GM21447 (cell line): ENCODE results near the gene DLGAP1.
"Not testable (repeated sequence)": the region's sequence is repeated elsewhere in the genome, so short reads cannot be mapped to it uniquely, and the experiment has no call there.

ENCODE experiments used
- ATAC-seq: cut with Tn5 transposase; IDR thresholded peaks from one replicate; pipeline ENCODE4 v1.9.1; 2021; ENCODE audit not compliant: unreplicated experiment

DLGAP1 gene

GRCh38 chr18:4292696-4293095 lies 162.4 kb downstream of the DLGAP1 start:
- no peak for ATAC-seq

GRCh38 chr18:4287340-4287739 lies 167.8 kb downstream of the DLGAP1 start:
- not testable (repeated sequence) for ATAC-seq

- no peak for ATAC-seq
These were observed 168.9 kb downstream of the DLGAP1 start for GRCh38 chr18:4286256-4286655.

DNA sequence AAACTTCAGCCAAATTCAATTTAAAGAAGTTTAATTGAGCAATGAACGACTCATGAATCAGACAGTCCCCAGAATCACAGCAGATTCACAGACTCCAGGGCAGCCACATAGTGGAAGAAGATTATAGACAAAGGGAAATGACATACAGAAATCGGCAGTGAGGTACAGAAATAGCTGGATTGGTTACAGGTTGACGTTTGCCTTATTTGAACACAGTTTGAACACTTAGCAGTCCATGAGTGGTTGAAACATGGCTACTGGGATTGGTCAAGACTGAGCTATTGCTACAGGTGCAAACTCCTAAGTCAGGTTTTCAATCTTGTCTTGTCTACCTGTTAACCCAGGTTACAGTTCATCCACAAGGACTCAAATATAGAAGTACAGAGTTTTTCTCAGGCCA lies 169.6 kb downstream of the DLGAP1 start:
- no peak for ATAC-seq

GRCh38 chr18:4284528-4284927 lies 170.6 kb downstream of the DLGAP1 start:
- ATAC-seq, result no peak

DNA sequence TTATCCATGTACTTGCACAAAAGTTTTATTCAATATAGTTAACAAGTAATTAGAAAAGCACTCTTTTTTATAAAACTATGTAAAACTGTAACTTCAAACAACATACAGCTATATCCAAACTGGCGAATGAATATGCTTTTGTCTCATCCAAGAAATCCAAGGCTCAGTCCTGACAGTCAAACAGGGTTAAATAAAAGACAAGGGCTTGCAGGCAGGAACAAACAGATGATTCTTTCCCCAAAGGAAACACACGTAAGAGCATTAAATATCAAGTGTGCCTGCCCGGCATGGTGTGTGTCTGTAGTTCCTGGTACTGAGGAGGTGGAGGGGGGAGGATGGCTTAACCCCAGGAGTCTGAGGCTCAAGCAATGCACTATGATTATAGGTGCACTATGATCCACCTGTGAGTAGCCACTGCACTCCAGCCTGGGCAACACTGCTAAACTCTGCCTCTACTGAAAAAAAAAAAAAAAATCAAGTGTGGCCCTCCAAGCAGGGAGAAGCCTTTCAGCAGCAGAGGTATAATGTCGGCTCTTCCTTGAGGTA lies 171.3 kb downstream of the DLGAP1 start:
- ATAC-seq, result no peak

DNA sequence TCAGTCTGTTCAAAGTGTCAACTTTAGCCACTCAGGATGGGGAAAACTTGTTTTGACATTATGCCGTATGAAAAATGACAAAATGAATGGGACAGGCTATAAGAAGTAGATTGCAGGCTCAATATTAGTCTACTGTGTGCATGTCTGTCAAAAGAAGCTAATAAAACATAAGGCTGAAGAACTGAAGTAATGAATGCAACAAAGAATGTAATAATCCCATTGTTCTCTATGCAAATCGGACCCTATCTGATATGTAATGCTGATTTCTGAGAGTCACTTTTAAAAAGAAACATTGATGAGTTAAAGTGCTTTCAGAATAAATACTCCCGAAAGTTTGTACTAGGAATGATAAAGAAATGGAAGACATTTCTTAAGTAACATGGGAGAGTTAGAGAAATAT lies 172.2 kb downstream of the DLGAP1 start:
- no peak for ATAC-seq

DNA sequence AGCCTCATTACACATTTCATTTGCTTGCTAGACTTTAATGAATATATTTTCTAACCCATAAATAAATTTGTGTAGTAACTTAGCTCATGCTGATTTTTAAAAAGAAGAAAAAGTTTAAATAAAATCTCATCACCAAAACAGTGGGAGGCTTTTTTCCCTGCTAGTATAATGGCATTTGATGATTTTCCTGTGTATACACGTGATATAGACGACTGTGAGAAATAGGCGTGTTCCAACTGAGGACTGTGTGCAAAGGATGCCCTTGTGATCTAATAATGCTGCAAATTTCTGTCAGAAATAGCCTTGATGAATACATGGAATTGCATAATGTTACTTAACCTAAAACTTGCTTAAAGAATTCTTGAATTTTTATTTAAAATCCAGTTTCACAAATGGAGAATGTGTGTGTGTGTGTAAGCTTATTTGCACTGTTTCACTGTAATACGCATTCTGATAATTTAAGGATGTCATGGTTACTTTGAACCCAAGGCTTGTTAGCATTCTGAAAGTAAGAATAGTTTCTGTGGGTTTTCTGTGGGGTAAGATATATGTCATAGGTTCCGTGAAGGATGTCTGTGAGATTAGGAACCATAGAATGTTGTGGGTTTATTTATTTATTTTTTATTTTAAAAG lies 178.0 kb downstream of the DLGAP1 start:
- ATAC-seq, result no peak

DNA sequence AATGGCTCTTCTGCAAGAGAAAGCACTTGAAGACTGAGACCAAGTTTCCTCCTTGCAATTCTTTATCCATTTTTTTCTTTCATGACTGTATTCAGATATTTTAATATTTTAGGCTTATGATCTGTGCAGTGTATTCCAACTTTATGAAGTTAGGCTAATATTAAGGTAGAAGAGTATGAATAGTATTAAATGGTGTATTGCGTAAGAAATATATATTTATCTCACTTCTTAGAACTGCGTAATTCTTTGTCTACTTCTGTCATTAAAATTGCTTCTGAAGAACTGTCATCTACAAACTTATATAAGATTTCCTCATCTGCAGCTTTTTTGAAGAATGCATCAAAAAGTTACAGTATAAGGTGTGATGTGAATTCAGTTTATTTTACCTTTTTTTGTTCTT lies 183.2 kb downstream of the DLGAP1 start:
- no peak for ATAC-seq

DNA sequence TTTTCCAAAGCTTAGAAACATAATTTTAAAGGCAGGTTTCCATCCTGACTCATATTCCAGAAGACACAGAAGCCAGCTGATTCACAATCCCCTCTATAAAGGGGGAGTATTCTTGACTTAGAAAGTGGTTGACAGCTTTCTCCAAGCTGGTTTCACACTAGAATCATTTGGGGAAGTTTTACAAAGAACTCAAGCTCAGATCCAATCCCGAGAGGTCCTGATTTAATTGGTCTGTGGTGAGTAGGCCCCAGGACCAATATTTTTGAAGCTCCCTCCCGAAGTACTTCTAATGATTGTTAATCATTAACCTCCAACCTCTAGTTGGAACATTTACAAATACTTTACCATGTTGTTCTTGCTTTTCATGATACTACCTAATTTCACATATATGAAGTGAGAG lies 184.1 kb downstream of the DLGAP1 start:
- ATAC-seq, result no peak

- no peak for ATAC-seq
These were observed 185.1 kb downstream of the DLGAP1 start for GRCh38 chr18:4270016-4270415.

GRCh38 chr18:4267641-4268040 lies 187.5 kb downstream of the DLGAP1 start:
- no peak for ATAC-seq

- no peak for ATAC-seq
These were observed 190.7 kb downstream of the DLGAP1 start for GRCh38 chr18:4264347-4264791.

DNA sequence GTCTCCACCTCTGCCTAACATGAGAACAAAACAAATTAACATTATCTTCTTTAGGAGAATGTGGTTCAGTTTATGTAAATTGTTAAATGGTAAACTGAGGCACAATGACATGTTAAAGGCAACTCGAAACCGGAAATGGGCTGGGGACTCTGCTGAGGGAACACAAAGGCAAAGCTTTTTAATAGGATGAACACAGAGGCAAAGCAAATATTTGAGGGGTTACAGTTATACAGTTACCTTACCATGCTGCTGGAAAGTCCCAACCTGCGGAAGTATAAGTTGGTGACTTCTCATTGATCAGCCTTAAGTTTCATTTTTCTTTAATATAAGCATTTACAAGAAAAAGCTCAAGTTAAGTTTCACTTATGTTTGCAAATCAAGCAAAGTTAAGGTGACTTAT lies 195.0 kb downstream of the DLGAP1 start:
- no peak for ATAC-seq

DNA sequence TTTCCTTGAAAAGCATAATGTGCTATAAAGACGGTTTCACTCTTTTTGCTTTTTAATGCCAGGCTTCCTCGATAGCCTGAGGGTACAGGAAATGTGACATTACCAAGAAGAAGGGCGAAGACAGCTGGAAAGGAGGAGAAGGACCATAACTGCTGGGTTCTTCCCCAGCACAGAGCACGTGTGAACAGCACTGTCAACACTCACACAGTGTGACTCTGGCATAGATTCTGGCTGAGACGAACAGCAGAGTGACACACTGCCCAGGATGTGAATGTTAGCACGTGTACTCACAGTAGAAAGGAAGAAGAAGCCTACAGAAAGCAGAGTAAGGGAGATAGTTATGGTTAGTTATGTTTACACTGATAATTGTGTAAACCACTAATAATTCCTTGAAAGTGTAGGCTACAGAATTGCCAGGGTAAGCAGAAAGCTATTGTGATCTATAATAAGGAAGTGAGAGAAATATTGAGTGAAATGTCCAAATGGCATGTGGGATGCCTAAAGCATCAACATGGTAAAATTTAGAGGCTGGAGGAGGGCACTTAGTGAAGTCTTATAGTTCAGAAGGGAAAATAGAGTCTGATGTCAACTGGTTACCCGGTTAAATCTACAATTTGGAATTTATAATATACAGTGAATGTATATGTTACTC lies 198.2 kb downstream of the DLGAP1 start:
- no peak for ATAC-seq

GRCh38 chr18:4254840-4255239 lies 200.3 kb downstream of the DLGAP1 start:
- no peak for ATAC-seq

GRCh38 chr18:4252829-4253228 lies 202.3 kb downstream of the DLGAP1 start:
- ATAC-seq, result no peak

GRCh38 chr18:4251873-4252272 lies 203.2 kb downstream of the DLGAP1 start:
- ATAC-seq, result no peak

DNA sequence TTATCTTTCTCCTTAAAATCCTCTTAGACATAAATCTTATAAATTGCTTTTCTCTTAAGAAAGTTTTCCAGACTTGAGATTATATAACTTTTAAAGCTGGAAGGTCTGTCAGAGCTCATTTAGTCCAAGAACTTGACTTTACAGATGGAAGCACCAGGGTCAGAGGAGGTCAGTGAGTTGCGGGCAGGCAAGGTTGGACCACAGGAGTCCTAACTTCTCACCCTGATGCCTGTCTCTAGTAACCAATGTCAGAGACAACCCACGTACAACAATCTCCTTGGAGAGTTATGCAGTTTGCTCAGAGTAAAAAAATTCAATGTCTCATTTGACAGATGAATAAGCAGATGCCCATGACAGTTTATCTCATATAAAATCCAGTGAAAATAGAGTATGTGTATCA lies 203.9 kb downstream of the DLGAP1 start:
- ATAC-seq, result no peak

DNA sequence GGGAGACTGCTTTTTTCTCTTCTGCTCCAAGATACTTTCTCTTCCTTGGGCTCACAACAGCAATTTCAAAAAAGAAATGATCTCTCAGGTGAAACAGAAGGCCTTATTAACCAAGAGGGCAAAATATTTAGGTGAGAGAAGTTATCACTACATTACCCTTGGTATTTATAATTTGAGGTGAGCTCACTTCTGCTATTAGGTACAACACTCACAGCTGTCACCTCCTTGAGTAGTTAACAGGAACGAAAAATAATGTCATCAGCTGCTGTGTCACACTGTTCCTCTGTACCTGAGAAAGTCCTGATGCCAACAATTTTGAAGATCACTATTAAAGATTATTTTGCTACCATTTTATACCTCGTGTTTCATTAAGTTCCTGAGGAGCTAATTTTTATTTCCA lies 205.0 kb downstream of the DLGAP1 start:
- ATAC-seq, result no peak

DNA sequence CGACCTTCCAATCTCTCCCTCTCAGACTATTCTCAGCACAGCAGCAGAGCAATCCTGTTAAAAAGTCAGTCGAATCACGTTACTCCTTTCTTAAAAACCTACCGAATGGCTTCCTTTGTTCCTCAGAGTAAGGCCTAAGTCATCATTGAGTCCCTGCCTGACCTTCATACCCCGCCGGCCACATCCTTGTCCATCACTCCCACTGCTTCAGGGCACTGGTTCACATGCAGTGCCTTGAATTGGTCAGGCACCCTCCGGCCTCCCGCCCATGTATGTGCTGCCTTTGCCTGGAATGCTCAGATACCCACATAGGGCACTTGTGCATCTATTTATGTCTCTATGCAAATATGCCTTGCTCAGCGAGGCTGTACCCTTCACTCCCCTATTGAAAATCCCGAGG lies 206.4 kb downstream of the DLGAP1 start:
- no peak for ATAC-seq

DNA sequence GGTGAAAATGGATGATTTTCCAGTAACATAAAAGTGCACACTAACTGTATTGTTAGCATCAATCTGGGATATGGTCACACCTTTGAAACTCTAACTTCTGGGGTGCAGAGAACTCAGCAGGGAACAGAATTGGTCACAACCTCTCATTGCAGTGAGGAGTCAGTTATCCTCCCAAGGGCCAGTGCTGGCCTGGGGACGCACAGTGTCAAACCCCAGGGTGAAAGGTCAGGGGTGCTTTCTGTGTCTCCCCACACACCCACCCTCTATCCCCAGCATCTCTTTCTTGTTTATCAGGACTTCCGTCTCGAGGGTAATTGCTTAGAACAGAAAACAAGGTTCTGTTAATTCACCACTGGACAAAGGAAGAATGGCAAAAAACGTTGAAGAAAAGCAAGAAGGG lies 208.7 kb downstream of the DLGAP1 start:
- ATAC-seq, result no peak

- no peak for ATAC-seq
These were observed 209.7 kb downstream of the DLGAP1 start for GRCh38 chr18:4245456-4245855.
